ENCODE data around the gene AIF1L.
"Not testable (repeated sequence)": the region's sequence is repeated elsewhere in the genome, so short reads cannot be mapped to it uniquely, and the experiment has no call there.

Gene AIF1L

DNA sequence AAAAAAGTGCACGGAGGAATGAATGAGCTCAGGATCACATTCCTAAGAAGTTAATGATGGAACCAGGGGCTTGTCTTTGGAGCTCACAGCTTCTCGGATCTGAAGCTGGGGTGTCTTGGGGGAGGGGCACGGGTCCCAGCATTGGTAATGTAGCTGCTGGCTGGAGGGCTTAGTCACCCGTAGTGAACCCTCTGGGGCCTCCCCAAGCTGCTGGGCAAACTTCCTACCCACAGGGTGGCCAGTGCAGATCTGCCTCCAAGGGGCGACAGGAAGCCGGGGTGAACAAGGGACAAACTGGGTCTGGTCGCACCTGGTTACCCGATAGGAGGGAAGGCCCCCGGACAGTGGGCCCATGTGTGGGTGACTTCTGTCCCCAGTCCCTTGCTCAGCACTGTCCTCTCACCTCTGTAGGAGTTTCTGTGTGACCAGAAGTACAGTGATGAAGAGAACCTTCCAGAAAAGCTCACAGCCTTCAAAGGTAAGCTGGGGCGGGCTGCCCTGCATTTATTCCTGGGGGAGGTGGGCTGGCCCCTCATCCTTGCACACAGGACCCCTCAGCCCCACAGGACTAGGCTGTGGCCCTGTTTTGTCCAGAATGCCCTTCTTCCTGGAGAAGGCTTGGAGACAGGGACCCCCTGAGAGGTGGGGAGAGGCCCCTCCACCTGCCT, 15.0 kb downstream of the AIF1L start:
- no peak for TF ChIP-seq ZFX (IDR thresholded peaks at IDR 0.05)
- TF ChIP-seq CTCF (conservative IDR thresholded peaks at IDR 0.05): no peak
- no peak overlapping the region for H3K27ac ChIP-seq

GRCh38 chr9:131111854-131112311, 15.6 kb downstream of the AIF1L start:
- no peak overlapping the region for H3K27ac ChIP-seq
- TF ChIP-seq ZFX (IDR thresholded peaks at IDR 0.05): no peak
- no peak for TF ChIP-seq CTCF (conservative IDR thresholded peaks at IDR 0.05)

DNA sequence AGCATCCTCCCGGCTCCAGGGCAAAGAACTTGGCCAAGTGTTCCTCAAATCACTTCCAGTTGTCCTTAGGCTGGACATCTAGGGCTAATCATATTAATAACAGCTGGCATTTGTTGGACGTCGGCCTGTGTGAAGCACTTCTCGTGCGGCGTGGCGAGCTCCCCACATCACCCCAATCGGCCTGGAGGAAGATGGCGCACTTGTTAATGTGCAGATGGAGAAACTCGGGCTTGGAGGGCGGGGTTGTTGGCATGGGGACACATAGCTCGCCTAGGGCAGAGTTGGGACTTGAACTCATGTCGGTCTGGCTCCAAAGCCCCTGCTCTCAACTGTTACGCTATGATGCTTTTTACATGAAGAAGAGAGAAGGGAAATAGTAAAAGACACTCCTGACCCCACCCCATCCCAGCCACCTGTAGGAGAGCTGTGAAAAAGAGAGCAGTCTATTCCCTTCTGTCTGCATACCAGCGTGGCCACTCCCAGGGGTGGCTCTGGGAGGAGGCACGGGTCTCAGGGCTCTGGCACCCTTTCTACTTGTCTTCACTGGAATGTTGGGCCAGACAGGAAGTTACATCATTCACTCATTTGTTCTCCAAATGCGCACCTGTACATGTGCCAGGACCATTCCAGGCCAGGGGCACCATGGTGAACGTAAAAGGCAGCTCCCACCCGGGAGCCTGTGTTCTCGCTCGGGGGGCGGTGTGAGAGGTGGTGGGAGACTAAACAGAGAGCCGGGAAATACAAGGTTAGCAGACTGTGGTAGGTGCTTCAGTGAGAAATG, 16.2 kb downstream of the AIF1L start:
- TF ChIP-seq CTCF (conservative IDR thresholded peaks at IDR 0.05) (no peak), ZFX (IDR thresholded peaks at IDR 0.05) (no peak)
- H3K27ac ChIP-seq: no peak overlapping the region

DNA sequence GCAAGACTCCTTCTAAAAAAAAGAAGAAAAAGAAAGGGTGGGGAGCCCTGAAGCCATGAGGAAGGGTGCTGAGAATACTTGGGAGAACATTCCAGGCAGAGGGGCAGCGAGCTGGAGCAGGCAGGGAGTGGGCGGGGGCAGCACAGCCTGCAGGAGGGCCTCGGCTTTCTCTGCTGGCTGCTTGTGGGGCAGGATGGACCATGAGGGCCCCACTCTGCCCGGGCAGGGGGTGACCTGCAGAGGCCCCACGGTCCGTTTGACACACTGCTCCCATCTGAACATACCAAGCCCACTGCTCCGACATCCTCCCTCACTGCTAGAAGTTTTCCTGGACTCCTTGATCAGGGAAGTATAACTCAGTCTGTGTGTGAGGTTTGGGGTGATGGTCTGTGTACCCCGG, 17.3 kb downstream of the AIF1L start:
- no peak for TF ChIP-seq ZFX (IDR thresholded peaks at IDR 0.05)
- no peak for TF ChIP-seq CTCF (conservative IDR thresholded peaks at IDR 0.05)
- H3K27ac ChIP-seq: no peak overlapping the region

- H3K27ac ChIP-seq: no peak overlapping the region
- TF ChIP-seq ZFX (IDR thresholded peaks at IDR 0.05): no peak
- TF ChIP-seq CTCF (conservative IDR thresholded peaks at IDR 0.05): no peak
Measured at GRCh38 chr9:131114084-131114535, 17.8 kb downstream of the AIF1L start.

DNA sequence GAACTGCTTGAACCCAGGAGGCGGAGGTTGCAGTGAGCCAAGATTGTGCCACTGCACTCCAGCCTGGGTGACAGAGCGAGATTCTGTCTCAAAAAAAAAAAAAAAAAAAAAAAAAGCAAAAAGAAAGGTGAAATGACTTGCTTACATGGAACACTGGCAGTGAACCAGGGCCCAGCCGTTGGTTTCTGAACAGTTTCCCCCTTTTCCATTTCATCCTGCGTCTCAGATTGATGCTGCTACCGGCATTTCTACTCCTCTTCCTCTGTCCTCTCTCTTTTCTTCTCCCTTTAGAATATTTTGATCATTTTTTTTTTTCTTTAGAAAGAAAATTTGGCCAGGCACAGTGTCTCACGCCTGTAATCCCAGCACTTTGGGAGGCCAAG, 19.0 kb downstream of the AIF1L start:
- H3K27ac ChIP-seq: not testable (repeated sequence)

GRCh38 chr9:131116281-131117120, 20.2 kb downstream of the AIF1L start:
- no peak for TF ChIP-seq ZFX (IDR thresholded peaks at IDR 0.05)
- TF ChIP-seq CTCF (conservative IDR thresholded peaks at IDR 0.05): no peak
- no peak overlapping the region for H3K27ac ChIP-seq

Measured in C4-2B (cell line).